Fibroblast of peridontal ligament (primary cell): ENCODE measurements around the gene WWOX.

Experiments used
- DNase-seq: peaks from one replicate; pipeline ENCODE4 v3.0.0-alpha.2; 2010; ENCODE audit errors: extremely low read depth

WWOX gene

GRCh38 chr16:78732696-78733095 lies 633.2 kb downstream of the WWOX start:
- no peak for DNase-seq

- DNase-seq = no peak
Observed at GRCh38 chr16:78735337-78735736, 635.9 kb downstream of the WWOX start.

- no peak for DNase-seq
Observed at GRCh38 chr16:78737630-78738029, 638.2 kb downstream of the WWOX start.

- no peak for DNase-seq
Observed at GRCh38 chr16:78738557-78738956, 639.1 kb downstream of the WWOX start.

GRCh38 chr16:78740269-78740668 lies 640.8 kb downstream of the WWOX start:
- DNase-seq = no peak

GRCh38 chr16:78742501-78743283 lies 643.2 kb downstream of the WWOX start:
- peak; percentile 66 for DNase-seq

- DNase-seq = no peak
Observed at GRCh38 chr16:78743556-78743955, 644.1 kb downstream of the WWOX start.

DNA sequence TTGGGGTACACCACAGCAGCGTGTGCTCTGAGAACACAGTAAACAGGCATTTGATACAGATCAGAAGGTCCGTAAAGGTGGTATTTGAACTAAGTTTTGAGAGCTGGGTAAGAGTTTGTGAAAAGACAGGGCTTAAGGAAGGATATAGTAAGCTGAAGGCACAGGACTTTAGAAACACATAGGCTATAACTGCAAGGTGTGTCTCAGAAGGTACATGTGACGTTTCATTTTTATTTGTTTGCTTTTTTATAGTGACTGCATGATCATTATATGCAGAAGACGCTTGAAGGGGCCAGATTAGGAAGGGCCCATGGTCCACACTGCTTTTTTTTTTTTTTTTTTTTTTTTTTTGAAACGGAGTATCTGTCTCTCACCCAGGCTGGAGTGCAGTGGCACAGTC lies 644.6 kb downstream of the WWOX start:
- DNase-seq = no peak

DNA sequence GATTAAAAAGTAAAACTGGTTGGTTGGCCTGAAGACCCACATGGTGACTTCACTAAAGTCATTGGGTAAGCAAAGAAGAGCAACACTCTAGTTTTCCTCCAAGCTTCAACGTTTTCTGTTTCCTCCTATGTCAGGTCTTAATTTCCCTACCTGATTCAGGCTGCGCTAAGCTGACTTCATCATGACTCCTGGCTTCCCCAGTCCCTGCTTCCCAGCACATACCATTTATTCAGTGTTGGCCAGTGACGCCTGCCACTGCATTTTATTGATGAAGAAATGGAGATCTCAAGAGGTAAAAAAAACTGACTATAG lies 645.3 kb downstream of the WWOX start:
- no peak for DNase-seq

- peak; percentile 0 for DNase-seq
Observed at GRCh38 chr16:78745108-78746019, 645.9 kb downstream of the WWOX start.

DNA sequence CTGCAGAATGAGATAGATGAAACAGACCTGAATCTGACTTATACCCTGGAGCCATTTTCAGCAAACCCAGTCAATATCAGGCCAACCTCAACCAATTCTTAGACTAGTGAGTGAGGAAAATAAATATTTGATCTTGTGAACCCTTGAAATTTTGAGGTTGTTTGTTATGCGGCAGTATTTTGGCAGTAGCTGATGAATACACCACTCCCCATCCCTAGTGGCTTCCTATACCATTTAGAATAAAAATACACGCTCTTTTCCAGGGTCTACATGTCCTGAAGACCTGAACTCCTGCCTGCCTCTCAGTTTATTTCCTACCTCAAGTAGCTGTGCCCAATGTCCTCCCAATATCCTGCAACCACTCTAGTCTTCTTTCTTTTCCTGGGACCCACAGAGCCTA lies 647.3 kb downstream of the WWOX start:
- no peak for DNase-seq

GRCh38 chr16:78748220-78748929 lies 648.9 kb downstream of the WWOX start:
- DNase-seq = no peak

DNA sequence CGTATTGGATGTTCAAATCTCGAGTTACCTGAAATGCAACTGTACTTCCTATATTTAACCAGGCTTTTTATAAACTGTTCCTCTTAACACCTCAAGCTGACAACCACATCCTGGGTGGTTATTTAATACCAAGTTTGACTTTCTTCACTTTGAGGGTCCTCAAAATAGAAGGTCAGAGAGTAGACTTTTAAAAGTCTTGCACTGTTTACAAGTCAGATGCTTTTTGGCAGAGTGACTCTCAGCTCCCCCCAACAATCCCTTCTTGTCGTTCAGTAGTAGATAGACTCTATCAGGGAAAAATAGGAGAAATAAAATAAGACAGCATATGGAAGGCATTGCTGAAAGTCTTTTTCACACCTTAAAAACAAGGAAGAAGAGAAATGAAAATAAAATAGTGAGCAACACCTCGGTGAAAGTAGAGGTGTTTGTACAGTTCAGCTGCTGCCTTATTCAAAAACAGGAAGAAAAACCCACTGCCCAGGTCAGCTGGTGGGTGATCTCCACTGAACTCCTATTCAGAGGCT lies 650.4 kb downstream of the WWOX start:
- no peak for DNase-seq

DNA sequence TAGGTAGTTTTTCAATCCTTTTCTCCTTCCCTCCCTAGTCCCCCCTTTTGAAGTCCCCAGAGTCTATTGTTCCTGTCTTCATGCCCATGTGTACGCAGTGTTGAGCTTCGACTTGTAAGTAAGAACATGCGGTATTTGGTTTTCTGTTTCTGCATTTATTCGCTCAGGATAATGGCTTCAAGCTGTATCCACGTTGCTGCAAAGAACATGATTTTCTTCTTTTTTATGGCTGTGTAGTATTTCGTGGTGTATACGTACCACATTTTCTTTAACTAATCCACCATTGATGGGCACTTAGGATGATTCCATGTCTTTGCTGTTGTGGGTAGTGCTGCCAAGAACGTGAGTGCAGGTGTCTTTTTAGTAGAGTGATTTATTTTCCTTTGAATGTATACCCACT lies 651.2 kb downstream of the WWOX start:
- no peak for DNase-seq

- no peak for DNase-seq
Observed at GRCh38 chr16:78751601-78752000, 652.1 kb downstream of the WWOX start.

DNA sequence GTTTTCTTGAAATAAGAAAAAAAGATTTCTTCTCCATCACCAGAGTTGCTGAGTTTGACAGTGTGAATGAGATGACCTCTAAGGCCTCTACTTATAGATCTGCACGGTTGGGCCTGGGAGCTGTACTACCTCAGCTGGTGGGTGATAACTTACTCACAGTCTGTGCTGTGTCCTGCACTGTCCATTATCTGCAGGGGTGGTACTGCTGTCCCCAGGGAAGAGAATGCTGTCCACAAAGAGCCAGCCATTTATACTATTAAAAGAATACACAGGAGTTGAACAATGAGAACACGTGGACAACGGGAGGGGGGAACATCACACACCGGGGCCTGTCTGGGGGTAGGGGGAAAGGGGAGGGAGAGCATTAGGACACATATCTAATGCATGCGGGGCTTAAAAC lies 655.3 kb downstream of the WWOX start:
- DNase-seq = no peak

DNA sequence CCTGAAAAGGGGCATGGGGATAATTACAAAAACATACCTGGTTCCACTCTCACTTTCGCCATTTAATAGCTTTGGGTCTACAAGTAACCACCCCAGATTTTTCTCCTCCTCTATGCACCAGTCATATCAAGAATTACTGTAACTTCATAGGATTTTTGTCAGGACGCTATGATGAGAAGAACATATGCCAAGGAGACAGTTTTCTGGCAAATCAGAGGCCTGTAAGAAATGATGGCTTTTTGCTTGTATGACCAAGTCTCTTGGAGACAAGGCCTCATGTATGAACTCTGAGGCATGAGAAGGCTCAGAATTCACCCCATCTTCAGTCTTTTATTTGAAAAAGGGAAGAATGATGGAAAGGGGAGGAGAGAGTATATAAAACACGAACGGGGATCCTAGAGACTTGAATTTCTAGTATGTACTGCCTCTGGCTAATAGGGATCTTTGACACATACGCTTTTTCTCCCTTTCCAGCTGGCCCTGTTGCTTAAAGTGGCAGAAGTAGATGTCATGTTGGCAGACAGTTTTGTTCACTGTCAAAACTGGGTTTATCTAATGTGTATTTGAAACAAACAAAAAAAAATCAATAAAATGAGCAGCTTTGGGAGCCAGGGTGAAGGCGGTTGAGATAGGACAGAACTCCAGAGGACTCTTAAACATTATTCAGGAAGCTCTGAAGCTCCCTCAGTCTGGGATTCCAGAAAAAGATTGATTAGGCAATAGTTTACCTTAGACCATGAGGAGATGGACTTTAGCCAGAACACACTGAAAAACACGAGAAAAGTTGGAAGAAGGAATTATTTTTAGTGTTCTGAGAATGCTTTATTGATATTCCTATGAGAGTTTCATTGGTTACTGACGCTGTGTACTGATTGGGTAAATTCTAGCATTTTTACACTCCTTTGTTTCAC lies 656.6 kb downstream of the WWOX start:
- no peak for DNase-seq

- no peak for DNase-seq
Observed at GRCh38 chr16:78759596-78759995, 660.1 kb downstream of the WWOX start.

DNA sequence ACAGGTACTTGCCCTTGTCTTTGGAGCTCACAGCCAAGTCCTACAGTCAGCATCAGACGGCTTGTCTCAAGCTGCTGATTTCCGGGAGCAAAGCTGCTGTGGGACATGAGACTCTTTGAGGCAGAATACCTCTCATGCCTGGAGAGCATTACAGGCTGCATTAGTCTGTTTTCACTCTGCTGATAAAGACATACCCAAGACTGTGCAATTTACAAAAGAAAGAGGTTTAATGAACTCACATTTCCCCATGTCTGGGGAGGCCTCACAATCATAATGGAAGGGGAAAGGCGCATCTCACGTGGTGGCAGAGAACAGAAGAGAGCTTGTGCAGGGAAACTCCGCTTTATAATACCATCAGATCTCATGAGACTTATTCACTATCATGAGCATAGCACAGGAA lies 661.2 kb downstream of the WWOX start:
- no peak for DNase-seq

DNA sequence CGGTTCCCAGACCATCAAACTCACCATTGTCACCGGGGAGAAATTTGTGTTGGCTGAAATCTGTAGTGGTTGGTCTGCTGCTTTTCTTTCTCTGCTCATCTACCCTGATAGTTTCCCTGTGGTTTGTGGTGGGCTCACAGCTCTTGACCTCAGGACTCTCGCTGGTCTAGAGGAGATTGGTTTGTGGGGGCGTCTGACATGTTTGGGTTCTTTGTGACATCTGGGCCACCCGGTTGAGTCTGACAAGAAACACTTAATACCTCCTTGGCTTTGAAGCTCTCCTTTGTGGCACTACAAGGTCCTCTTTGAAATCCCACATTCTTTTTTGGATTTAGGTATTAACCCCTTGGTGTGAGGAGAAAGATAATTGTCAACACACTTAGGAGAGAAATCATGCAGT lies 662.0 kb downstream of the WWOX start:
- DNase-seq = no peak

DNA sequence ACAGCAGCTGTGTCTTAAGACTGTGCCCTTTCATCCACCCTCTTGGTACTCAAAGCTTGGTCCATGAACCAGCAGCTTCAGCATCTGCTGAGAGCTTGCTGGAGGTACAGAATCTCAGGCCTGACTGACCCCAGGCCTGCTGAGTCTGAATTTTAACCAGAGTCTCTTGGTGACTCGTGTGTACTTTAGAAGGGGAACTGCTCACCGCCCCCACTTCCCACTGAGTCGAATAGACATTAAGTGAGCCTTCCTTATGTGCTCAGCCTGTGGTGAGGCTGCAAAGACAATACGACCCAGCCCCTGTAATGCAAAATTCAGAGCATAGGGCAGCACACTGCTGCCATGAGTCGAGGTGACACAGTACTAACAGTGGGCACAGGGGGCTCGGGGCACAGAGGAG lies 662.8 kb downstream of the WWOX start:
- DNase-seq = no peak
